GM21786 (cell line): ENCODE measurements around the gene SERTAD1.
"Not testable (repeated sequence)": the region's sequence is repeated elsewhere in the genome, so short reads cannot be mapped to it uniquely, and the experiment has no call there.

Source experiments
- ATAC-seq: cut with Tn5 transposase; IDR thresholded peaks from one replicate; pipeline ENCODE4 v1.9.1; 2021; ENCODE audit not compliant: unreplicated experiment

SERTAD1 gene, protein sequence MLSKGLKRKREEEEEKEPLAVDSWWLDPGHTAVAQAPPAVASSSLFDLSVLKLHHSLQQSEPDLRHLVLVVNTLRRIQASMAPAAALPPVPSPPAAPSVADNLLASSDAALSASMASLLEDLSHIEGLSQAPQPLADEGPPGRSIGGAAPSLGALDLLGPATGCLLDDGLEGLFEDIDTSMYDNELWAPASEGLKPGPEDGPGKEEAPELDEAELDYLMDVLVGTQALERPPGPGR

GRCh38 chr19:40425450-40426287 is at the start of gene SERTAD1:
Gene SERTAD1, minus strand, starts transcription at chr19:40425992. Its CDS starts 2,446 bp downstream, at chr19:40423546.
- ATAC-seq = peak; percentile 71

DNA sequence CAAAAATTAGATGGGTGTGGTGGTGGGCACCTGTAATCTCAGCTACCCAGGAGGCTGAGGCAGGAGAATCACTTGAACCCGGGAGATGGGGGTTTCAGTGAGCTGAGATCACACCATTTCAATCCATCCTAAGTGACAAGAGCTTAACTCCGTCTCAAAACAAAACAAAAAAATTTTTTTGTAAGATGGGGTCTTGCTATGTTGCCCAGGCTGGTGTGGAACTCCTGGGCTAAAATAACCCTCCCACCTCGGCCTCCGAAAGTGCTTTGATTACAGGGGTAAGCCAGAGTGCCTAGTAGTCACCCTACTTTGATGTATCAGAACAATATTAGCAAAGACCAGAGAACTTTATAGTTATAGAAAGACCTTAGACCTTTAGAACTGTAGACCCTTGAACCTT is 48.9 kb upstream of the SERTAD1 start:
- ATAC-seq = no peak

DNA sequence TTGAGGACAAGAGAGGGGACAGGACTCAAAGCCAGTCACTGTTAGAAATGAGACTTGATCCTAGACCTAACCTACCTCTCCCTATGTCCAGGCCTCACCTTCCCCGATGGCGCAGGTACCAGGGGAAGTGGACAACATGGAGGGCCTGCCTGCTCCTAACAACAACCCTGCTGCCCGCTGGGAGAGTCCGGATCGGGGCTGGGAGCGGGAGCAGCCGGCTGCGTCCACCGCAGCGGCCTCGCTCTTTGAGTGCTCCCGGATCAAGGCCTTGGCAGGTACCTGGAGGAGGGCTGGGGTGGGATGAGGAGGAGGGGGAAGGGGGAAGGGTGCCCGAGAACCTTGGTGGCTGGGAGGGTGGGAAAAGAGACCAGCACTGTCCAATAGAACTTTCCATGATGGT is 46.7 kb upstream of the SERTAD1 start:
- no peak for ATAC-seq

- no peak for ATAC-seq
Measured at GRCh38 chr19:40471111-40471510, 45.3 kb upstream of the SERTAD1 start.

DNA sequence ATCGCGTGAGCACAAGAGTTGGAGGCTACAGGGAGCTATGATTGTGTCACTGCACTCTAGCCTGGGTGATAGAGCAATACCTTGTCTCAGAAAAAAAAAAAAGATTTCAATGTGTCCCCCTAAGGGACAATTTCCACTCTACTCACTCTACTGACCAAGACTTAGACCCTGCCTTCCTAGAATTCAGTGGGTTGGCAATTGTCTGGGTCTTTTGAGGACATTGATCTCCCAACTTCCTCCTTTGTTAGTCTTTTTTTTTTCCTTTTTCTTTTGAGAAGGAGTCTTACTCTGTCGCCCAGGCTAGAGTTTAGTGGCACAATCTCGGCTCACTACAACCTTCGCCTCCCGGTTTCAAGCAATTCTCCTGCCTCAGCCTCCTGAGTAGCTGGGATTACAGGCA is 43.2 kb upstream of the SERTAD1 start:
- ATAC-seq = no peak

DNA sequence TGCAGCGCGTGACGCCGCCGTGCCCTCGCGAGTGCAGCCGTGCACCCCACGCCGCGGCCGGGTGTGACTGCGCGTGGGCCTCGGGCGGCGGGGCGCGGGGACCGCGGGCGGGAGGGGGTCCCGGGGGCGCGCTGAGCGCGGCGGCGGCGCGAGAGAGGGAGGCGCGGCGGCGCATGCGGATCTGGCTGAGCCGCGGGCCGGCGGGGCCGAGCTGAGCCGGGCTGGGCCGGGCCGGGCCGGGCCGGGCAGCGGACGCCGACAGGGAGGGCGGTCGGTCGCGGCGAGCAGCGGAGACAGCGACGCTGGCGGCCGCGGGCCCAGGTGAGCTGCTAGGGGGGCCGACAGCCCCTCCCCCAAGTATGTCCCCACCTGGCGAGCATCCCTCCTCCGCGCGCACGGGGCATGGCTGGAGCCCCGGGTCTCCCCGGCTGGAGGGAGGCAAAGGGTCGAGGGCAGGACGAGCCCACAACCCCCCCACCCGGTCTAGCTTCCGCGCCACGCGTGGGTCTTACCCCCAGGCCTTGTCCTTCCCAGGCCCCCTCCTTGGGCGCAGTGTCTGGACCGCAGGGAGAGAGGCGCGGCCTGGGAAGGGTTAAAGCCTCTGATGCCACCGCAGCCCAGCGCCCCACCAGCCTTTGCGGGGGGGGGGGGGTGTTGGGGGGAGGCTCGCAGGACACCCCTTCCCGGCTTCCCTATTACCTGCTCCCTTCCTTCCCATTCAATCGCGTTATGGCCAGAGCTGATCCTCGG is 41.4 kb upstream of the SERTAD1 start, which contains the start of gene SPTBN4:
SPTBN4 (plus strand) TSS at position 17 of the 750 bp plus-strand sequence. CDS start 5,621 bp downstream, outside the sequence.
- ATAC-seq = no peak

DNA sequence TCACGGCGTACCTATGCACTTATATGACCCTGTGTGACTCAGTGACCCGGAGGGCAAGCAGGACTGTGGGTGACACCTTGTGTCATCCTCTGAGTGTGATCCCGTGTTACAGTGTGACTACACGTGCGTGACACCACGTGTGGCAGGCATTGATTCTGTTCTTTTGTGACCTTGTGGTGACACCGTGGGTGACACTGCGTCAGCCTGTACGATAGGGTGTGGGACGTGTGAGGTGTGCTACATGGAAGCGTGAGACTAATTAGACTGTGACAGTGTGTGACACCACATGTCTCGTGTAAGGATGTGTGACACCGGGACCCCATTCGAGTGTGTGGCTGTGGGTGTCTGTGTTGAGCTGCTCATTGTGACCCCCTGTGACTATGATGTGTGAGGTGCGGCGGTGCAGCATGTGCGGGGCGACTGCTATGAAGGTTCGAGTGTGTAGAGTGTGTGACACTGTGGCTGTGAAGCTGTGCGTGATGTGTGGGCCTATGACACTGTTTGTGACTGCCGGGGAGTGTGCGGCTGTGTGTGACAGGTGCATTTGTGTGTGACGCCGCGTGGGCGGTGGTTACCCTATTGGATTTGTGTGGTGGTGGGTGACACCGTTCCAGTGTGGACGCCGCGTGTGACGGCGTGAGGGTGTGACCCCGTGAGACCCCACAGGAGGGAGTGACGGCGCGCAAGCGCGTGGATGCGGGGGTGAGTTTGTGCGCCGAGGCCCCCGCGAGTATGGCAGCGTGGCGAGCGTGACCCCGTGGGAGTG is 40.6 kb upstream of the SERTAD1 start:
- ATAC-seq = peak; percentile 19

DNA sequence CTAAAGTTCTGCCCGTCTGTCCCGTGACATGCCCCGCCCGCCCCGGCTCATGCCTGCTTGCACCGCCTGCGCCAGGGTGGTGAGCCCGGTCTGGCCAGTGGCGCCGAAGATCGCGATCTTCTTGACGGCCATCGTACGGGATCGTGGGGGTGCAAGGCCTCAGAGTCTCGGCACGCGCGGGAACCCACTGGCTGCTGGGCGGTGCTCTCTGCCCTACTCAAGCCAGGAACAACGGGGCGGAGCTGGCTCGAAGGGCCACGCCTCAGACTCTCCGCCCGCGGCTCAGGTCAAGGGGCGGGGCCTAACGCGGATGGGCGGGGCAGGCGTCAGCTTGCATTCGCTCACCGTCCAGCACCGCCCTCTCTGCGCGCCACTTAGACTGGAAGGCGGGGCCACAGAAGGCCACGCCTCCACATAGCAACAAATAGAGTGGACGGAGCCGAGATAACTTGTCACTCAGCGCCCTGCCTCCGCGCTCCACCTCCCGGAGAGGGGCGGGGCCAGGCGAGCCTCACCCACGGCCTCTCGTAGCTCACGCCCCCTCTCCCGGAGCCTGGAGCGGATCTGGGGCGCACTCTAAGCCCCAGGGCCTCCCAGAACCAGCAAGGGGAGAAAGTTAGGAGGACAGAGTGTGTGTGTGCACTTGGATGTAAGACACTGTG is 39.9 kb upstream of the SERTAD1 start, which contains the start of gene BLVRB:
BLVRB (minus strand) TSS at position 189 of the 662 bp plus-strand sequence; CDS start at position 132, 57 bp downstream.
- ATAC-seq = peak; percentile 81

GRCh38 chr19:40465025-40465556 is 39.3 kb upstream of the SERTAD1 start:
- no peak for ATAC-seq

GRCh38 chr19:40464059-40465024 is 38.5 kb upstream of the SERTAD1 start:
- ATAC-seq = no peak

- ATAC-seq = not testable (repeated sequence)
Measured at GRCh38 chr19:40463587-40464037, 37.8 kb upstream of the SERTAD1 start.

- no peak for ATAC-seq
Measured at GRCh38 chr19:40461669-40462221, 36.0 kb upstream of the SERTAD1 start.

DNA sequence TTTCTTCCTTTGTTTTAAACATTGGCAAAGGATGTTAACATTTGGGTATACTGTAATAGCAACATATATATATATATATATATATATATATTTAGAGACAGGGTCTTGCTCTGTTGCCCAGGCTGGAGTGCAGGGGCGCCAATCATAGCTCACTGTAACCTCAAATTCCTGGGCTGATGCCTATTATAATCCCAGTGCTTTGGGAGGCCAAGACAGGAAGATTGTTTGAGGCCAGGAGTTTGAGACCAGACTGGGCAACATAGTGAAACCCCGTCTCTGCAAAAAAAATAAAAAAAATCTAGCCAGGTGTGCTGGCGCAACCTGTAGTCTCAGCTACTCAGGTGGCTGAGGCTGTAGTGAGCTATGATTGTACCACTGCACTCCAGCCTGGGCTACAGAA is 34.4 kb upstream of the SERTAD1 start:
- ATAC-seq = no peak

GRCh38 chr19:40458597-40458974 is 32.8 kb upstream of the SERTAD1 start:
- no peak for ATAC-seq

DNA sequence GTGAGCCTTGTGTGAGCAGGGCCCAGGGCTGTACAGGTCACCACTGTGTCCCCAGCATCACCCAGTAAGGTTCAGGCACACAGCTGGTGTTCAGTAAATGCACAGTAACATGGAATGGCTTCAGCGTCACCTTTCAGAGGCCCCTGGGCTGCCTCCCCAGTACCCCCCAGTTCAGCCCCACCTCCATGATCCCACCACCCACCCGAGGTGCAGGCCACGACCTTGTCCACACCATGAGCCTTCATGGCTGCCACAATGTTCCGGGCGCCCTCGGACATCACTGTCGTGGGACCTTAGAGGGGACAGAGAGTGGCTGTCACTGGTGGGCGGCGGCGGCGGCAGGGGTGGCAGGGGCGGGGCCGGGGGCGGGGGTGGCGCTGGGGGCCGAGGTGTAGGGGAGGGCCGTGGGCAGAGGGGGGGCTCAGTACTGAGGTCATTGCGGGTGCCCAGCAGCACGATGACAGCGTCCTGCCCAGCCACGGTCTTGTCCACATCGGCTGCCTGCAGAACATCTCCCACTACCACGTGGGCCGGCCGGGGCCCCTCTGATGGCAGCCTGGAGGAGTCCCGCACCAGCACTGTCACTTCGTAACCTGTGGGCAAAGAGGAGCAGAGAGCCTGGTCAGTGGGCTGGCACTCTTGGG is 32.3 kb upstream of the SERTAD1 start:
- ATAC-seq = no peak

DNA sequence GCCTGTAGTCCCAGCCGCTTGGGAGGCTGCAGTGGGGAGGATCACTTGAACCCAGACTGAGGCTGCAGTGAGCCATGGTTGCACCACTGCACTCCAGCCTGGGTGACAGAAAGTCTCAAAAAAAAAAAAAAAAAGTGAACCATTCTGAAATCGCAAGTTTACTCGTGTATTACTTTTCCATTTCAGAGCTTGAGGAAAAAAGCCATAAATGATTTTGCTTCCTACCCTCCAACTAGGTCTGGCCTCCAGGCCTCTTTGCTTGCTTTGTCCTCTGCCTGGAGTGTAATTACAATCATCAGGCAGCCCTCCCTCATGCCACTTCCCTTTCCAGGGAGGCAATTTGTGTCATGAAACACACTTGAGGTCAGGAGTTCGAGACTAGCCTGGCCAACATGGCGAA is 31.3 kb upstream of the SERTAD1 start:
- ATAC-seq = no peak

DNA sequence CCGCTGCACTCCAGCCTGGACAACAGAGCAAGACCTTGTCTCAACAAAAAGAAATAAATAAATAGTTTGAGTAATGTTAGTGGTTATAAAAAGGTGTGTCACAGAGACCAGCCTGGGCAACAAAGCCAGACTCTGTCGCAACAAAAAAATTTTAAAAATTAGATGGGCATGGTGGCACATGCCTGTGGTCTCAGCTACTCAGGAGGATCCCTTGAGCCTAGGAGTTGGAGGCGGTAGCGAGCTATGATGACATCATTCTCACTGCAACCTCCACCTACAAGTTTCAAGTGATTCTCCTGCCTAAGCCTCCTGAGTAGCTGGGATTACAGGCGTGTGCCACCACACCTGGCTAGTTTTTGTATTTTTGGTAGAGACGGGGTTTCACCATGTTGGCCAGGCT is 28.2 kb upstream of the SERTAD1 start:
- ATAC-seq = not testable (repeated sequence)
